CD4-positive, alpha-beta T cell treated with Interleukin-15 for 1 hour (primary cell): ENCODE measurements around the gene ZNF277.
"Not testable (repeated sequence)": the region's sequence is repeated elsewhere in the genome, so short reads cannot be mapped to it uniquely, and the experiment has no call there.

Experiments
- DNase-seq: peaks from one replicate; pipeline ENCODE4 v3.0.0-alpha.2; 2020

ZNF277 gene

GRCh38 chr7:112300072-112300471, 93.6 kb downstream of the ZNF277 start:
- no peak for DNase-seq

- no peak for DNase-seq
Observed at GRCh38 chr7:112300831-112301407, 94.4 kb downstream of the ZNF277 start.

GRCh38 chr7:112302566-112302965, 96.1 kb downstream of the ZNF277 start:
- DNase-seq: no peak

GRCh38 chr7:112306903-112307302, 100.4 kb downstream of the ZNF277 start:
- no peak for DNase-seq

- no peak for DNase-seq
Observed at GRCh38 chr7:112307506-112307905, 101.0 kb downstream of the ZNF277 start.

- no peak for DNase-seq
Observed at GRCh38 chr7:112308974-112309373, 102.5 kb downstream of the ZNF277 start.

- not testable (repeated sequence) for DNase-seq
Observed at GRCh38 chr7:112316803-112317202, 110.3 kb downstream of the ZNF277 start.

- no peak for DNase-seq
Observed at GRCh38 chr7:112322070-112322469, 115.6 kb downstream of the ZNF277 start.

- no peak for DNase-seq
Observed at GRCh38 chr7:112327566-112327965, 121.1 kb downstream of the ZNF277 start.

GRCh38 chr7:112331492-112331891, 125.0 kb downstream of the ZNF277 start:
- DNase-seq: no peak

- DNase-seq: no peak
Observed at GRCh38 chr7:112334366-112334765, 127.9 kb downstream of the ZNF277 start.

- DNase-seq: no peak
Observed at GRCh38 chr7:112336261-112336660, 129.8 kb downstream of the ZNF277 start.

- DNase-seq: no peak
Observed at GRCh38 chr7:112336936-112337576, 130.6 kb downstream of the ZNF277 start.

GRCh38 chr7:112337892-112338291, 131.4 kb downstream of the ZNF277 start:
- no peak for DNase-seq

GRCh38 chr7:112338786-112339185, 132.3 kb downstream of the ZNF277 start:
- no peak for DNase-seq

GRCh38 chr7:112341464-112341863, 135.0 kb downstream of the ZNF277 start:
- DNase-seq: no peak

GRCh38 chr7:112346381-112347060, 140.0 kb downstream of the ZNF277 start:
- no peak for DNase-seq

- no peak for DNase-seq
Observed at GRCh38 chr7:112347088-112347487, 140.6 kb downstream of the ZNF277 start.

- DNase-seq: no peak
Observed at GRCh38 chr7:112350585-112350984, 144.1 kb downstream of the ZNF277 start.

GRCh38 chr7:112356596-112356995, 150.1 kb downstream of the ZNF277 start:
- DNase-seq: no peak

- DNase-seq: no peak
Observed at GRCh38 chr7:112357136-112357535, 150.6 kb downstream of the ZNF277 start.

GRCh38 chr7:112358513-112358912, 152.0 kb downstream of the ZNF277 start:
- DNase-seq: no peak

- no peak for DNase-seq
Observed at GRCh38 chr7:112359086-112359485, 152.6 kb downstream of the ZNF277 start.

GRCh38 chr7:112360681-112361080, 154.2 kb downstream of the ZNF277 start:
- DNase-seq: no peak
